K562 (cell line): ENCODE data around the gene BPTF. TPM values are rescaled to one million over a fixed set of nuclear protein-coding genes. Genes with fewer than 3 reads are reported as not detected.

Source experiments
- BCL6 ChIP-seq: fragments of 250-450 bp; sonication (Bioruptor Pico); IDR thresholded peaks from 2 replicates; pipeline ENCODE4 v1.4.0; 2020
- CSDE1 ChIP-seq, 2 experiments: fragments of 450-650 bp; IDR thresholded peaks; 2 replicates each; pipeline ENCODE4 v1.6.1; 2016; ENCODE audit warnings: mild to moderate bottlenecking in 1 of 2
- FOXK1 ChIP-seq: sonication (generic); formaldehyde crosslinking; IDR thresholded peaks from 2 replicates; pipeline ENCODE4 v1.8.0; 2022; ENCODE audit warnings: missing genetic modification reagents, mild to moderate bottlenecking, borderline replicate concordance
- HMGN3 ChIP-seq: IDR thresholded peaks from 2 replicates; pipeline ENCODE4 v1.6.1; 2011; ENCODE audit warnings: borderline replicate concordance, low read depth, mild to moderate bottlenecking, mixed read lengths, low read length; ENCODE audit not compliant: insufficient read length; ENCODE audit errors: extremely low read depth
- LCOR ChIP-seq: sonication (generic); formaldehyde crosslinking; IDR thresholded peaks from 2 replicates; pipeline ENCODE4 v1.8.0; 2022; ENCODE audit warnings: mild to moderate bottlenecking, missing genetic modification reagents
- RAD21 ChIP-seq, 2 experiments: fragments of 250-450 bp in 1 of 2; fragments of 450-650 bp in 1 of 2; sonication (Bioruptor Pico) in 1 of 2; formaldehyde crosslinking in 1 of 2; IDR thresholded peaks in 1 of 2; conservative IDR thresholded peaks in 1 of 2; 2 replicates each; pipeline versions ENCODE4 v1.4.0 to v1.8.0; 2020 to 2022; ENCODE audit warnings: mild to moderate bottlenecking in 2 of 2, moderate library complexity in 1 of 2
- TAL1 ChIP-seq: fragments of 450-650 bp; IDR thresholded peaks from 2 replicates; pipeline ENCODE4 v1.6.1; 2016; ENCODE audit warnings: mild to moderate bottlenecking
- U2AF1 ChIP-seq: fragments of 200-400 bp; formaldehyde crosslinking; optimal IDR thresholded peaks from 2 replicates; pipeline ENCODE3; 2017; ENCODE audit warnings: mild to moderate bottlenecking, low read depth, low read length, moderate library complexity
- ZNF253 ChIP-seq: fragments of 250-450 bp; sonication (Bioruptor Pico); conservative IDR thresholded peaks from 2 replicates; pipeline ENCODE4 v1.6.1; 2021; ENCODE audit warnings: mild to moderate bottlenecking
- polyA plus RNA-seq, 8 experiments: library from polyadenylated mRNA; depleted of rRNA in 4 of 8; stranded (reverse) in 5 of 8; unstranded in 3 of 8; fragments of >200 nt; fragmentation: Nextera tagmentation in 2 of 8; fragmentation: Illumina TruSeq in 1 of 8; extraction: Ambion mirVana in 2 of 8; extraction: Trizol in 1 of 8; gene quantifications; 2 replicates each; pipeline versions ENCODE4 v1.2.1 to v1.2.3, GENCODE V29; 2011 to 2014; ENCODE audit warnings: inconsistent platforms in 1 of 8, missing spikeins in 1 of 8
- total RNA-seq, 7 experiments: library from RNA; depleted of rRNA in 6 of 7; stranded (reverse); fragments of >200 nt in 6 of 7; fragmentation: Illumina TruSeq in 2 of 7; extraction: Trizol in 2 of 7; gene quantifications; 2 replicates each; pipeline versions ENCODE4 v1.2.1 to v1.2.3, GENCODE V29; 2011 to 2021; ENCODE audit warnings: low replicate concordance in 1 of 7
- TF ChIP-seq, protein P1 (sequence below): sonication (generic); formaldehyde crosslinking; IDR thresholded peaks from 2 replicates; pipeline ENCODE4 v1.8.0; 2022; ENCODE audit warnings: missing genetic modification reagents, mild to moderate bottlenecking, borderline replicate concordance
- TF ChIP-seq, protein P2 (sequence below): fragments of 200-400 bp; formaldehyde crosslinking; IDR thresholded peaks from 2 replicates; pipeline ENCODE4 v1.6.1; 2017; ENCODE audit warnings: mild to moderate bottlenecking, low read depth, low read length, moderate library complexity
- TF ChIP-seq, protein P3 (sequence below), 2 experiments: fragments of 450-650 bp; formaldehyde crosslinking in 1 of 2; IDR thresholded peaks; 2 replicates each; pipeline versions ENCODE4 v1.4.0 to v1.6.1; 2014 to 2020; ENCODE audit warnings: mild to moderate bottlenecking in 2 of 2, borderline replicate concordance in 1 of 2, low read depth in 1 of 2
- TF ChIP-seq, protein P4 (sequence below): fragments of 250-450 bp; sonication (Bioruptor Pico); IDR thresholded peaks from 2 replicates; pipeline ENCODE4 v1.8.0; 2021; ENCODE audit warnings: moderate library complexity, mild to moderate bottlenecking, inconsistent platforms

Gene BPTF
- total and polyA plus RNA-seq, 9 of the 15 experiments (the other 6 are each of a cell fraction or from before 2014, with no cell fraction given): 12.5 to 52.1 (median 26.9) TPM

DNA sequence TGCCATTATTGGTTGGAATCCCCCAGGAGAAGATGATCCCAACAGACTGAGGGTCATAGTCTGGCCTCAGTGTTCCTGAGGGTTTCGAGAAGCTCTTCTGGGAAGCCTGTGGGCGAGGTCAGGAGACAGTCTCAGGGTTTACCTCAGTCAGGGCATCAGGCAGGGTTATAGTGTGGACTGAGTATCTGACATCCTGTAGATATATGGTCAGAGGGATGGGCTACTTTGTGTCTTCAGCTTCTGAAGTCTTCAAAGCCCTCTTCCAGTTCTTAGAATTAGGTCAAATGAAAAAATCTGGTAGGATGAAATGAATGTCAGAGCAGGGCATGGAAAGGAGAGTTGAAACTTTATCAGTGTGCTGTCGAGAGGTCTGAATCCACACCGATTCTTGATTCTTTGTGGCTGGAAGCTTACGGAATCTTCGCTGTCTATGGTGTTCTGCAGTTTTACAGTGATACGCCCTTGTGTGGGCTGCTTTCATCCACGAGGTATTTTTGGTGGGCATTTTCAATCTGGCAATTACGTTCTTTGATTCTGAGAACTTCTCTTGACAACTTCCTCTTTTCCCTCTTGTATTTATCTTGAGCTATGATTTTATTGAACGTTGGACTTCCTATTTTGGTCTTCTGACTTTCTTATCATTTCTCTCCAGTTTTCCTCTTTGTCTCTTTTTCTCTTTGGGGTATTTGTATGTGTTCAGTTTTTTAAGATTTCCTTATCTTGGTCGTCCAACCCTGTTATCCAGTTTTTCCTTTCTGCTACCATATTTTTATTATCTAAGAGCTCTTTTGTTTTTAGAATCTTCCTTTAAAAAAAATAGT lies 30.4 kb downstream of the BPTF start (continued):
- TF ChIP-seq, protein P1, sequence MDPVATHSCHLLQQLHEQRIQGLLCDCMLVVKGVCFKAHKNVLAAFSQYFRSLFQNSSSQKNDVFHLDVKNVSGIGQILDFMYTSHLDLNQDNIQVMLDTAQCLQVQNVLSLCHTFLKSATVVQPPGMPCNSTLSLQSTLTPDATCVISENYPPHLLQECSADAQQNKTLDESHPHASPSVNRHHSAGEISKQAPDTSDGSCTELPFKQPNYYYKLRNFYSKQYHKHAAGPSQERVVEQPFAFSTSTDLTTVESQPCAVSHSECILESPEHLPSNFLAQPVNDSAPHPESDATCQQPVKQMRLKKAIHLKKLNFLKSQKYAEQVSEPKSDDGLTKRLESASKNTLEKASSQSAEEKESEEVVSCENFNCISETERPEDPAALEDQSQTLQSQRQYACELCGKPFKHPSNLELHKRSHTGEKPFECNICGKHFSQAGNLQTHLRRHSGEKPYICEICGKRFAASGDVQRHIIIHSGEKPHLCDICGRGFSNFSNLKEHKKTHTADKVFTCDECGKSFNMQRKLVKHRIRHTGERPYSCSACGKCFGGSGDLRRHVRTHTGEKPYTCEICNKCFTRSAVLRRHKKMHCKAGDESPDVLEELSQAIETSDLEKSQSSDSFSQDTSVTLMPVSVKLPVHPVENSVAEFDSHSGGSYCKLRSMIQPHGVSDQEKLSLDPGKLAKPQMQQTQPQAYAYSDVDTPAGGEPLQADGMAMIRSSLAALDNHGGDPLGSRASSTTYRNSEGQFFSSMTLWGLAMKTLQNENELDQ (CRISPR knock-in tag): no peak
- no peak for TF ChIP-seq U2AF1
- no peak; the same call in 1 of the 2 replicates for TF ChIP-seq LCOR (CRISPR knock-in tag)
- TF ChIP-seq, protein P2, sequence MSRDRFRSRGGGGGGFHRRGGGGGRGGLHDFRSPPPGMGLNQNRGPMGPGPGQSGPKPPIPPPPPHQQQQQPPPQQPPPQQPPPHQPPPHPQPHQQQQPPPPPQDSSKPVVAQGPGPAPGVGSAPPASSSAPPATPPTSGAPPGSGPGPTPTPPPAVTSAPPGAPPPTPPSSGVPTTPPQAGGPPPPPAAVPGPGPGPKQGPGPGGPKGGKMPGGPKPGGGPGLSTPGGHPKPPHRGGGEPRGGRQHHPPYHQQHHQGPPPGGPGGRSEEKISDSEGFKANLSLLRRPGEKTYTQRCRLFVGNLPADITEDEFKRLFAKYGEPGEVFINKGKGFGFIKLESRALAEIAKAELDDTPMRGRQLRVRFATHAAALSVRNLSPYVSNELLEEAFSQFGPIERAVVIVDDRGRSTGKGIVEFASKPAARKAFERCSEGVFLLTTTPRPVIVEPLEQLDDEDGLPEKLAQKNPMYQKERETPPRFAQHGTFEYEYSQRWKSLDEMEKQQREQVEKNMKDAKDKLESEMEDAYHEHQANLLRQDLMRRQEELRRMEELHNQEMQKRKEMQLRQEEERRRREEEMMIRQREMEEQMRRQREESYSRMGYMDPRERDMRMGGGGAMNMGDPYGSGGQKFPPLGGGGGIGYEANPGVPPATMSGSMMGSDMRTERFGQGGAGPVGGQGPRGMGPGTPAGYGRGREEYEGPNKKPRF: no peak
- TF ChIP-seq BCL6 (CRISPR knock-in tag): no peak
- TF ChIP-seq HMGN3: no peak
- no peak for TF ChIP-seq ZNF253 (CRISPR knock-in tag)
- no peak for TF ChIP-seq CSDE1 (IDR thresholded peaks at IDR 0.05)
- TF ChIP-seq FOXK1: no peak
- TF ChIP-seq TAL1: peak; percentile 94
- TF ChIP-seq, protein P3, sequence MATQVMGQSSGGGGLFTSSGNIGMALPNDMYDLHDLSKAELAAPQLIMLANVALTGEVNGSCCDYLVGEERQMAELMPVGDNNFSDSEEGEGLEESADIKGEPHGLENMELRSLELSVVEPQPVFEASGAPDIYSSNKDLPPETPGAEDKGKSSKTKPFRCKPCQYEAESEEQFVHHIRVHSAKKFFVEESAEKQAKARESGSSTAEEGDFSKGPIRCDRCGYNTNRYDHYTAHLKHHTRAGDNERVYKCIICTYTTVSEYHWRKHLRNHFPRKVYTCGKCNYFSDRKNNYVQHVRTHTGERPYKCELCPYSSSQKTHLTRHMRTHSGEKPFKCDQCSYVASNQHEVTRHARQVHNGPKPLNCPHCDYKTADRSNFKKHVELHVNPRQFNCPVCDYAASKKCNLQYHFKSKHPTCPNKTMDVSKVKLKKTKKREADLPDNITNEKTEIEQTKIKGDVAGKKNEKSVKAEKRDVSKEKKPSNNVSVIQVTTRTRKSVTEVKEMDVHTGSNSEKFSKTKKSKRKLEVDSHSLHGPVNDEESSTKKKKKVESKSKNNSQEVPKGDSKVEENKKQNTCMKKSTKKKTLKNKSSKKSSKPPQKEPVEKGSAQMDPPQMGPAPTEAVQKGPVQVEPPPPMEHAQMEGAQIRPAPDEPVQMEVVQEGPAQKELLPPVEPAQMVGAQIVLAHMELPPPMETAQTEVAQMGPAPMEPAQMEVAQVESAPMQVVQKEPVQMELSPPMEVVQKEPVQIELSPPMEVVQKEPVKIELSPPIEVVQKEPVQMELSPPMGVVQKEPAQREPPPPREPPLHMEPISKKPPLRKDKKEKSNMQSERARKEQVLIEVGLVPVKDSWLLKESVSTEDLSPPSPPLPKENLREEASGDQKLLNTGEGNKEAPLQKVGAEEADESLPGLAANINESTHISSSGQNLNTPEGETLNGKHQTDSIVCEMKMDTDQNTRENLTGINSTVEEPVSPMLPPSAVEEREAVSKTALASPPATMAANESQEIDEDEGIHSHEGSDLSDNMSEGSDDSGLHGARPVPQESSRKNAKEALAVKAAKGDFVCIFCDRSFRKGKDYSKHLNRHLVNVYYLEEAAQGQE (IDR thresholded peaks at IDR 0.05; ENCODE audit: borderline replicate concordance): no peak
- TF ChIP-seq, protein P3 (CRISPR knock-in tag; IDR thresholded peaks at IDR 0.05; ENCODE audit: low read depth): no peak
- no peak for TF ChIP-seq RAD21 (CRISPR knock-in tag; conservative IDR thresholded peaks at IDR 0.05 in 1 of 2, IDR thresholded peaks at IDR 0.05 in 1 of 2)
- TF ChIP-seq, protein P4, sequence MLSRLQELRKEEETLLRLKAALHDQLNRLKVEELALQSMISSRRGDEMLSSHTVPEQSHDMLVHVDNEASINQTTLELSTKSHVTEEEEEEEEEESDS (CRISPR knock-in tag): no peak
